IMR-90 (cell line): ENCODE measurements around the gene MAST3. TPM values are rescaled to one million over a fixed set of nuclear protein-coding genes. Genes with fewer than 3 reads are reported as not detected.
A peak's percentile ranks its signal among the peaks of the same experiment; 100 is the strongest.

Experiments used
- ATAC-seq: fragments of 200-7000 bp; cut with Tn5 transposase; 2 replicates; pipeline ENCODE4 v1.9.1; 2020; ENCODE audit warnings: low read depth, mild to moderate bottlenecking, moderate library complexity
- BruUV-seq: library from RNA; stranded (reverse); fragments of 400-500 nt; replicated peaks from 2 replicates; lab custom pipeline; 2021; lab: Mats Ljungman, UMichigan
- CTCF ChIA-PET: fragments of 300-600 bp; formaldehyde crosslinking; extraction: SDS; loops from one replicate; lab custom pipeline; 2021; ENCODE audit warnings: antibody characterized with exemption; lab: Yijun Ruan, JAX
- POLR2A ChIA-PET: fragments of 300-600 bp; sonication (Branson Sonifier 250); formaldehyde crosslinking; loops from one replicate; lab custom pipeline; 2022; ENCODE audit warnings: antibody characterized with exemption; ENCODE audit not compliant: unreplicated experiment; lab: Charles Lee
- DNase-seq: peaks from one replicate; pipeline ENCODE4 v3.0.0; 2013
- H2AFZ ChIP-seq: replicated peaks from 2 replicates; pipeline ENCODE3; 2013; ENCODE audit warnings: low read length, mild to moderate bottlenecking; ENCODE audit not compliant: poor library complexity
- H2AK5ac ChIP-seq: 2 replicates; pipeline ENCODE4 v1.6.1; 2013; ENCODE audit warnings: low read depth, low read length, inconsistent platforms
- H2AK9ac ChIP-seq: replicated peaks from 2 replicates; pipeline ENCODE3; 2013; ENCODE audit warnings: mild to moderate bottlenecking, low read depth, low read length, moderate library complexity; ENCODE audit not compliant: poor library complexity
- H2BK120ac ChIP-seq: 2 replicates; pipeline ENCODE4 v1.6.1; 2013; ENCODE audit warnings: low read depth, low read length, inconsistent platforms
- H2BK15ac ChIP-seq: 3 replicates; pipeline ENCODE4 v1.6.1; 2013; ENCODE audit warnings: low read depth, low read length, inconsistent platforms
- H2BK20ac ChIP-seq: 2 replicates; pipeline ENCODE4 v1.6.1; 2013; ENCODE audit warnings: low read depth, mild to moderate bottlenecking, inconsistent platforms, low read length, moderate library complexity
- H2BK5ac ChIP-seq: 2 replicates; pipeline ENCODE4 v1.6.1; 2013; ENCODE audit warnings: mild to moderate bottlenecking, low read depth, low read length, inconsistent platforms; ENCODE audit not compliant: poor library complexity, severe bottlenecking
- H3K14ac ChIP-seq: replicated peaks from 2 replicates; pipeline ENCODE4 v1.6.1; 2013; ENCODE audit warnings: low read depth, low read length, inconsistent platforms
- H3K18ac ChIP-seq: 2 replicates; pipeline ENCODE4 v1.6.1; 2013; ENCODE audit warnings: low read depth, low read length, control low read depth
- H3K23ac ChIP-seq: 2 replicates; pipeline ENCODE4 v1.6.1; 2013; ENCODE audit warnings: low read depth, low read length, inconsistent platforms
- H3K27ac ChIP-seq: 2 replicates; pipeline ENCODE4 v1.5.1; 2013; ENCODE audit warnings: mild to moderate bottlenecking, control low read depth, low read length; ENCODE audit not compliant: insufficient read depth
- H3K27me3 ChIP-seq: 2 replicates; pipeline ENCODE4 v1.6.1; 2013; ENCODE audit warnings: low read length; ENCODE audit not compliant: control insufficient read depth, insufficient read depth
- H3K36me3 ChIP-seq: 2 replicates; pipeline ENCODE4 v1.6.1; 2013; ENCODE audit warnings: low read length, mixed read lengths; ENCODE audit not compliant: control insufficient read depth, insufficient read depth
- H3K4ac ChIP-seq: 2 replicates; pipeline ENCODE4 v1.6.1; 2013; ENCODE audit warnings: low read depth, low read length, inconsistent platforms
- H3K4me1 ChIP-seq: 2 replicates; pipeline ENCODE4 v1.6.1; 2013; ENCODE audit warnings: low read length, mixed read lengths; ENCODE audit not compliant: control insufficient read depth, insufficient read depth
- H3K4me2 ChIP-seq: 2 replicates; pipeline ENCODE4 v1.6.1; 2013; ENCODE audit warnings: low read depth, mild to moderate bottlenecking, control low read depth, low read length, moderate library complexity
- H3K4me3 ChIP-seq: 2 replicates; pipeline ENCODE4 v1.5.1; 2013; ENCODE audit warnings: low read depth, mild to moderate bottlenecking, control low read depth, low read length, moderate library complexity; ENCODE audit not compliant: insufficient read depth
- H3K56ac ChIP-seq: 2 replicates; pipeline ENCODE4 v1.6.1; 2013; ENCODE audit warnings: low read length, inconsistent platforms; ENCODE audit not compliant: insufficient read depth; ENCODE audit errors: extremely low read depth
- H3K79me1 ChIP-seq, 2 experiments: 2 replicates each; pipeline ENCODE4 v1.6.1; 2013; ENCODE audit warnings: low read length in 2 of 2, inconsistent platforms in 1 of 2, low read depth in 1 of 2
- H3K9ac ChIP-seq: 2 replicates; pipeline ENCODE4 v1.6.1; 2013; ENCODE audit warnings: low read depth, low read length, control low read depth
- H3K9me1 ChIP-seq: 2 replicates; pipeline ENCODE4 v1.6.1; 2013; ENCODE audit warnings: low read length, inconsistent platforms; ENCODE audit not compliant: insufficient read depth
- H3K9me3 ChIP-seq: 2 replicates; pipeline ENCODE4 v1.6.1; 2013; ENCODE audit warnings: low read length; ENCODE audit not compliant: control insufficient read depth, insufficient read depth
- H4K20me1 ChIP-seq: 2 replicates; pipeline ENCODE4 v1.6.1; 2013; ENCODE audit warnings: low read length, inconsistent platforms; ENCODE audit not compliant: insufficient read depth
- H4K5ac ChIP-seq: 2 replicates; pipeline ENCODE4 v1.6.1; 2013; ENCODE audit warnings: mild to moderate bottlenecking, low read depth, low read length, control low read depth
- H4K8ac ChIP-seq, 2 experiments: 2 replicates each; pipeline ENCODE4 v1.6.1; 2013; ENCODE audit warnings: low read depth in 2 of 2, low read length in 2 of 2, control low read depth in 1 of 2, inconsistent platforms in 1 of 2
- H4K91ac ChIP-seq: 2 replicates; pipeline ENCODE4 v1.6.1; 2013; ENCODE audit warnings: low read depth, low read length, inconsistent platforms; ENCODE audit not compliant: insufficient read depth
- CEBPB ChIP-seq: IDR thresholded peaks from 2 replicates; pipeline ENCODE4 v1.6.1; 2012; ENCODE audit warnings: low read depth, low read length, improper control_type of control experiment
- CHD1 ChIP-seq: IDR thresholded peaks from 2 replicates; pipeline ENCODE4 v1.6.1; 2012; ENCODE audit warnings: low read depth, low read length, improper control_type of control experiment
- FOS ChIP-seq: fragments of 150-350 bp; IDR thresholded peaks from 2 replicates; pipeline ENCODE4 v1.6.1; 2016; ENCODE audit warnings: low read depth, low read length
- MAZ ChIP-seq: IDR thresholded peaks from 2 replicates; pipeline ENCODE4 v1.6.1; 2012; ENCODE audit warnings: low read depth, mild to moderate bottlenecking, low read length, improper control_type of control experiment, moderate library complexity, borderline replicate concordance
- MXI1 ChIP-seq: IDR thresholded peaks from 2 replicates; pipeline ENCODE4 v1.6.1; 2012; ENCODE audit warnings: low read depth, mild to moderate bottlenecking, low read length, moderate library complexity, borderline replicate concordance
- NFE2L2 ChIP-seq: fragments of 150-350 bp; IDR thresholded peaks from 2 replicates; pipeline ENCODE4 v1.6.1; 2016; ENCODE audit warnings: low read depth, mild to moderate bottlenecking, low read length
- RAD21 ChIP-seq: IDR thresholded peaks from 2 replicates; pipeline ENCODE4 v1.6.1; 2012; ENCODE audit warnings: low read length, improper control_type of control experiment
- RFX5 ChIP-seq: IDR thresholded peaks from 2 replicates; pipeline ENCODE4 v1.8.0; 2012; ENCODE audit warnings: low read depth, mild to moderate bottlenecking, low read length, moderate library complexity
- WGBS, 2 experiments: methylation state at CpG; one replicate each; pipeline versions ENCODE4 v1.1.5 to v1.1.7; 2013; ENCODE audit warnings: missing lambda C conversion rate in 2 of 2; ENCODE audit not compliant: insufficient read length in 1 of 2; ENCODE audit errors: extremely low coverage in 2 of 2; 5-methylcytosine and 5-hydroxymethylcytosine counted together
- dilution Hi-C: fragments of 300-500 bp; cut with HindIII; formaldehyde crosslinking; loops from one replicate; pipeline ENCODE4 v1.14.3; 2018; ENCODE audit warnings: low sequenced_read_pairs; ENCODE audit not compliant: unreplicated experiment
- in situ Hi-C: fragments of 300-500 bp; cut with MboI; formaldehyde crosslinking; loops from 3 replicates; pipeline ENCODE4 v1.14.3; 2019; ENCODE audit warnings: low sequenced_read_pairs, inconsistent platforms, mixed read lengths
- intact Hi-C: fragments of 100-400 bp; cut with micrococcal nuclease; formaldehyde crosslinking; loops from 2 replicates; pipeline ENCODE4 v1.10.0; 2022
- polyA plus RNA-seq, 3 experiments: library from polyadenylated mRNA; depleted of rRNA; stranded (reverse); fragments of >200 nt; gene quantifications; 2 replicates each; pipeline ENCODE4 v1.2.3, GENCODE V29; 2012; ENCODE audit warnings: low replicate concordance in 1 of 3
- total RNA-seq: library from RNA; depleted of rRNA; stranded (reverse); fragments of >200 nt; gene quantifications from 2 replicates; pipeline ENCODE4 v1.2.3, GENCODE V29; 2012
- TF ChIP-seq, protein P1 (sequence below): fragments of 150-350 bp; IDR thresholded peaks from 2 replicates; pipeline ENCODE4 v1.6.1; 2016; ENCODE audit warnings: low read depth, mild to moderate bottlenecking, low read length, moderate library complexity, borderline replicate concordance

Gene MAST3
- total and polyA plus RNA-seq, 2 of the 4 experiments (the other 2 are of a cell fraction), result 1.3 to 4.3 TPM

DNA sequence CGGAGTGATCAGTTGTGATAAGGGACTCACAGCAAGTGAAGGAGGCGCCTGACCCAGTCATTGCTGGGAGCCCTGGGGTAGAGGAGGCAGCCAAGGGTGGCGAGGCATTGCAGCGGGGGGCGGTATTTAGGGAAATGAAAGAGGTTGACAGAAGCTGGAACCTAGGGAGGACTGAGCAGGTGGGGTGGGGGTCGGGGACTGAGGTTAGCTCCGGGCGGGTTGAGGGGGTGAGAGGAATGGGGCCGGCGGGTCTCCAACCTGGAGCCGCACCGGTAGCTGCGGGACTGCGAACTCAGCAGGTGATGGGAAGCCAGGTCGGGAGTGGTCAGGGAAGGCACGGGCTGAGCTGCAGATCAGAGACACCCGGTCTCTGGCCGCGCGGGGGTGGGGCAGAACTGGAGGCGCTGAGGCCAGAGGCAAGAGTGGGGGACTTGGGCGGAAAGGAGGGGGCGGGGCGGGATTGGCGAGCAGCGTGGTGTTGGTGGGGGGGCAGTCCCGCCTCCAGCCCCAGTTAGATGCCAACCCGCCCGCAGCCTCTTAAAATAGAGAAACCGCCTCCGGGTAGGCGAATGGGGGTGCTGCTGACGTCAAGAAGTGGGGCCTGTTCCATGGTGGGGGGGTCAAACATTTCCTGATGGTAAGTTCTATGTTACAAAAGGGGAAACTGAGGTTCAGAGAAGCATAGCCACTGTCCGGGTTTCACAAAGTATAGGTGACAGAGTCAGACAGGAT lies 1.5 kb downstream of the MAST3 start:
- no peak overlapping the region for H2BK120ac ChIP-seq
- no peak overlapping the region for H3K4me3 ChIP-seq
- H2AK5ac ChIP-seq, result no peak overlapping the region
- no peaks in the 10 kb centered on the region for H3K36me3 ChIP-seq
- no peak overlapping the region for H3K4ac ChIP-seq
- ATAC-seq (no peak), DNase-seq (no peak)
- BruUV-seq, result no TSS peak
- H2BK15ac ChIP-seq, result no peak overlapping the region
- no peak overlapping the region for H3K18ac ChIP-seq
- intact Hi-C loops, result no loop called here
- H3K9me1 ChIP-seq, result 0 out of 2 replicates have a peak, but pooled peaks cover under 1% of the 10 kb centered on the region
- dilution Hi-C loops, result no loop called here
- 5% methylated on average over 9 of the region's 34 CpGs; no CpG with 5 or more reads in 1 of the 2 experiments for WGBS, 2 experiments
- POLR2A ChIA-PET, result no interaction called here
- no peak overlapping the region for H3K27ac ChIP-seq
- no peak overlapping the region for H2BK20ac ChIP-seq
- CTCF ChIA-PET, result interaction anchor here (0.6 kb wide), 1 partner anchor 13 kb away, joined by 4 read pairs; no protein-coding TSS in a partner anchor
- no peak overlapping the region for H3K56ac ChIP-seq
- H4K5ac ChIP-seq, result no peak overlapping the region
- no peak overlapping the region for H4K8ac ChIP-seq
- no peaks in the 10 kb centered on the region for H4K20me1 ChIP-seq
- no peak overlapping the region for H3K9ac ChIP-seq
- peaks cover 8% of the 10 kb centered on the region for H3K4me1 ChIP-seq
- no peak for TF ChIP-seq RAD21
- no peak for TF ChIP-seq MAZ
- TF ChIP-seq MXI1, result no peak
- TF ChIP-seq CHD1, result no peak
- TF ChIP-seq, protein P1, sequence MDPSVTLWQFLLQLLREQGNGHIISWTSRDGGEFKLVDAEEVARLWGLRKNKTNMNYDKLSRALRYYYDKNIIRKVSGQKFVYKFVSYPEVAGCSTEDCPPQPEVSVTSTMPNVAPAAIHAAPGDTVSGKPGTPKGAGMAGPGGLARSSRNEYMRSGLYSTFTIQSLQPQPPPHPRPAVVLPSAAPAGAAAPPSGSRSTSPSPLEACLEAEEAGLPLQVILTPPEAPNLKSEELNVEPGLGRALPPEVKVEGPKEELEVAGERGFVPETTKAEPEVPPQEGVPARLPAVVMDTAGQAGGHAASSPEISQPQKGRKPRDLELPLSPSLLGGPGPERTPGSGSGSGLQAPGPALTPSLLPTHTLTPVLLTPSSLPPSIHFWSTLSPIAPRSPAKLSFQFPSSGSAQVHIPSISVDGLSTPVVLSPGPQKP, result no peak
- TF ChIP-seq NFE2L2, result no peak
- no peak for TF ChIP-seq FOS
- no peak for TF ChIP-seq CEBPB
- no peak for TF ChIP-seq RFX5
- no peak overlapping the region for H4K91ac ChIP-seq
- H2BK5ac ChIP-seq, result no peak overlapping the region
- no peaks in the 10 kb centered on the region for H3K79me1 ChIP-seq
- in situ Hi-C loops, result no loop called here
- H3K23ac ChIP-seq, result no peak overlapping the region
- peak overlapping the region; percentile 39 for H2AK9ac ChIP-seq
- peak overlapping the region; percentile 26; the same call in 1 of the 2 replicates for H3K4me2 ChIP-seq
- no peaks in the 10 kb centered on the region for H3K9me3 ChIP-seq
- no peak overlapping the region for H2AFZ ChIP-seq
- H3K27me3 ChIP-seq, result peaks cover 17% of the 10 kb centered on the region
- no peak overlapping the region for H3K14ac ChIP-seq
